Tibial nerve (tissue), 4 donors: Measurements from ENCODE around the gene SH3BP4. TPM values are rescaled to one million over a fixed set of nuclear protein-coding genes. Genes with fewer than 3 reads are reported as not detected.

Experiments used
- DNase-seq, 2 donors: peaks; one replicate each; pipeline ENCODE4 v3.0.0-alpha.2; 2019; ENCODE audit warnings: low spot score in 2 of 2
- H3K27ac ChIP-seq, 4 donors: fragments of 200-600 bp; sonication (generic) in 3 of 4; one replicate each; pipeline ENCODE4 v1.5.1; 2017 to 2019; ENCODE audit warnings: mild to moderate bottlenecking in 1 of 4
- H3K27me3 ChIP-seq, 2 donors: fragments of 200-600 bp; sonication (generic) in 1 of 2; one replicate each; pipeline versions ENCODE4 v1.5.1 to v1.6.0; 2017 to 2019
- H3K36me3 ChIP-seq, 3 donors: fragments of 200-600 bp; sonication (generic); one replicate each; pipeline ENCODE4 v1.5.1; 2018 to 2019
- H3K4me1 ChIP-seq, 4 donors: fragments of 200-600 bp; sonication (generic) in 3 of 4; one replicate each; pipeline ENCODE4 v1.5.1; 2017 to 2019
- H3K4me3 ChIP-seq, 4 donors: fragments of 200-600 bp; sonication (generic) in 3 of 4; one replicate each; pipeline ENCODE4 v1.5.1; 2017 to 2019; ENCODE audit warnings: mild to moderate bottlenecking in 1 of 4, moderate library complexity in 1 of 4
- H3K9me3 ChIP-seq, 4 donors: fragments of 200-600 bp; sonication (generic) in 3 of 4; one replicate each; pipeline ENCODE4 v1.5.1; 2017 to 2019
- CTCF ChIP-seq, 5 experiments: fragments of 200-600 bp in 3 of 5; fragments of 450-650 bp in 2 of 5; sonication (generic) in 3 of 5; IDR thresholded peaks; one replicate each; pipeline ENCODE4 v1.5.1; 2016 to 2019; ENCODE audit warnings: antibody characterized with exemption in 5 of 5, mild to moderate bottlenecking in 3 of 5, moderate library complexity in 2 of 5
- EP300 ChIP-seq, 2 donors: sonication (generic); formaldehyde crosslinking; IDR thresholded peaks; one replicate each; pipeline ENCODE4 v1.6.1; 2017; ENCODE audit warnings: antibody characterized with exemption in 2 of 2, mild to moderate bottlenecking in 1 of 2
- POLR2A ChIP-seq, 2 donors: fragments of 450-650 bp; IDR thresholded peaks; one replicate each; pipeline ENCODE4 v1.6.1; 2017; ENCODE audit warnings: antibody characterized with exemption in 2 of 2, mild to moderate bottlenecking in 2 of 2, moderate library complexity in 2 of 2
- WGBS, 2 donors: methylation state at CpG; one replicate each; pipeline ENCODE4 v1.1.5; 2018; 5-methylcytosine and 5-hydroxymethylcytosine counted together
- total RNA-seq, 4 donors: library from RNA; depleted of rRNA; stranded (reverse); fragments of >200 nt; gene quantifications; one replicate each; pipeline ENCODE4 v1.1.0, GENCODE V29; 2016

Gene SH3BP4
- total RNA-seq, 4 donors from 2014 or later = 19.2 to 31.8 (median 24.3) TPM

DNA sequence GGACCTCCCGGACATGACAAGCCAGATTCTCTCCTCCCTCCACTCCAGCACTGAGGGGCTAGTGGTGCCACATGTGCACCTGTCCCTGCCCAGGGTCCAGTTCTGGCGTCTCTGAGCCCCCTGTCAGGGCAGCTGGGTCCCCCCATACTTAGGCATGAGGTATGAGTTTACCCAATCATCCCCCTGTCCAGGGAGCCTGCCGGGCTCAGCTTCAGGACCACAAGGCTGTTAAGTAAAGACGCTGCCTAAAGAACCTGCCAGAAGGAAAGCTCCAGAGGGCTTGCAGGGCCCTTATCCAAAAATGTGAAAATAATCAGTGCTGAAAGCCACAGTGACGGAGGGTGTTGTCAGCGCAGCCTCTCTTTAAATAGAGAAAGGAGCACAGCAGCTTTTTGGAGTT, 40.0 kb downstream of the SH3BP4 start:
- Histone ChIP-seq H3K4me3 (no peak overlapping the region), H3K27me3 (no peaks in the 10 kb centered on the region), H3K36me3 (peaks cover 0 to 2% (median 0%) of the 10 kb centered on the region in 3 donors), H3K9me3 (no peaks in the 10 kb centered on the region), H3K4me1 (peaks cover 0 to 54% (median 13%) of the 10 kb centered on the region in 4 donors), H3K27ac (no peak overlapping the region)
- TF ChIP-seq CTCF (IDR thresholded peaks at IDR 0.05) (no peak), EP300 (IDR thresholded peaks at IDR 0.05) (peak in 1 of 2 donors; percentile 19)
- 58 to 74% methylated on average over 4 to 6 of the region's 6 CpGs for WGBS, 2 donors
- peak; percentile 30 to 65 for DNase-seq

- 55 to 78% methylated on average over 10 of the region's 10 CpGs for WGBS, 2 donors
- Histone ChIP-seq H3K4me3 (no peak overlapping the region), H3K9me3 (no peaks in the 10 kb centered on the region), H3K4me1 (peaks cover 0 to 57% (median 13%) of the 10 kb centered on the region in 4 donors), H3K27ac (no peak overlapping the region), H3K27me3 (no peaks in the 10 kb centered on the region), H3K36me3 (peaks cover 0 to 4% (median 0%) of the 10 kb centered on the region in 3 donors)
- no peak for DNase-seq
- no peak for TF ChIP-seq EP300 (IDR thresholded peaks at IDR 0.05)
- no peak for TF ChIP-seq POLR2A (IDR thresholded peaks at IDR 0.05)
- TF ChIP-seq CTCF (IDR thresholded peaks at IDR 0.05) = no peak
Observed at GRCh38 chr2:234992196-234992595, 40.4 kb downstream of the SH3BP4 start.

GRCh38 chr2:234992624-234993349, 41.0 kb downstream of the SH3BP4 start:
- no peak for DNase-seq
- TF ChIP-seq EP300 (IDR thresholded peaks at IDR 0.05) = no peak
- no peak for TF ChIP-seq CTCF (IDR thresholded peaks at IDR 0.05)
- no peak for TF ChIP-seq POLR2A (IDR thresholded peaks at IDR 0.05)
- no peaks in the 10 kb centered on the region for H3K9me3 ChIP-seq
- H3K4me1 ChIP-seq = peaks cover 0 to 57% (median 13%) of the 10 kb centered on the region in 4 donors
- H3K27me3 ChIP-seq = no peaks in the 10 kb centered on the region
- peaks cover 0 to 7% (median 0%) of the 10 kb centered on the region in 3 donors for H3K36me3 ChIP-seq
- H3K4me3 ChIP-seq = no peak overlapping the region
- WGBS, 2 donors = 87 to 92% methylated on average over 13 to 23 of the region's 23 CpGs
- no peak overlapping the region for H3K27ac ChIP-seq

DNA sequence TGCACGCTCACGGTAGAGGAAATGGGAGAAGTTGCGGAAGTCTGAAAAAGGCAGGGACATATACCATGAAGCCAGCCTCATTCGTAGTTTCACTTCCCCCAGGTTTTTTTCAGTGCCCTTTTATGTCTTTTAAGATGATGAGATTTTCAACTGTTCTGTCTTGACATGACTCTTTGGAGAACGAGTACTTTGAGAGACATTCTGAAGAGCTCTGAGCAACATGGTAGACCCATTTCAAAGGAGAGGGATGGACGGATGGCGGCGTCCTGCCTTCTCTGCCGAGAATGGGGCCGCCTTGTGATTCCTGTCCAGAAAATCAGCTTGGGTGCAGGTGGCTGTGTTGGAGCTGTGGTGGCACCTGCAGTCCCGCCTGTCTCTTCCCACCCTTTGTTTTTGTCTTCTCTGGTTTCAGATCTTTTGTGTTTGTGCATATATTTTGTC, 41.7 kb downstream of the SH3BP4 start:
- H3K36me3 ChIP-seq = peaks cover 0 to 10% (median 0%) of the 10 kb centered on the region in 3 donors
- WGBS, 2 donors = 91 to 92% methylated on average over 11 of the region's 11 CpGs
- no peak overlapping the region for H3K27ac ChIP-seq
- no peaks in the 10 kb centered on the region for H3K27me3 ChIP-seq
- H3K4me3 ChIP-seq = no peak overlapping the region
- peaks cover 0 to 57% (median 11%) of the 10 kb centered on the region in 4 donors for H3K4me1 ChIP-seq
- DNase-seq = no peak
- peak in 1 of 2 donors; percentile 55 for TF ChIP-seq EP300 (IDR thresholded peaks at IDR 0.05)
- no peak for TF ChIP-seq POLR2A (IDR thresholded peaks at IDR 0.05)
- no peaks in the 10 kb centered on the region for H3K9me3 ChIP-seq

DNA sequence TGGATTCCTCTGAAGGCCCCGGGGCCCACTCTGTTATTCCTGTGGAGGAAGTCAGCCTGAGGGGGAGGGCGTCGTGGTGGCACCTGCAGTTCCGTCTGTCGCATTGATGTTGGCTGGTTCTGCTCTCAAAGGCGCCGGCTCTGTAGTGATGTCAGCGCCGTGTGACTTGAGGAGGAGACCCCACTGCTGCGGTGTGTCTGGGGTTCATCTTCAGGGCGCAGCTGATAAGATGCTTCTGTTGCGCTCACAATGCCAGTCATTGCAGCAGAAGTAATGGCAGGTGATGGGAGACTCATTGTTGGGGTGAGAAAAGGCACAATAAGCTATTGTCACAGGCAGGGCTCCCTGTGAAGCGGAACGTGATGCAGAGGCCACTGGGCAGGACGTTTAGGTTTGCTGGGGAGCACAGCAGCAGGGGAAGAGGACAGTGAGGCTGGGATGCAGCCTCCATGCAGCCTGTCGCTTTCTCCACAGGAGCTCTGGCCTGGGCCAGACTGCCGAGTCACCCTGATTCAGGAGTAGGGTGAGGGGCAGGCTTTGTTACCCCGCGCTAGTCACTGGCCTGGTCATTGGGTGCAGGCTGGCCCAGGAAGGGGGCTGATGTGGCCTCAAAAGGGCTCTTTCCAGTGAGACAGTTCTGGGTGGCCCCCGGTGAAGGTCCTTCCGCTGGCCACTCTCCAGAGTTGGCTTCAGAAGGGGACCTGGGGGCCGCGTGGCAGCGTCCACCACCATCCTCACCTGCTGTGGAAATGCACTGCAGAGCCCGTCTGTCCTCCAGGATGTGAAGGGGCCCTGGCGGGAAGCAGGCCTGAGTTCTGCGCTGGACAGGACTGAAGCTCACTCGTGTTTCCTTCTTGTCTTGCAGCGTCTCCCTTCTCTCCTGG, 42.9 kb downstream of the SH3BP4 start:
- no peak for DNase-seq
- no peak overlapping the region for H3K27ac ChIP-seq
- H3K9me3 ChIP-seq = no peaks in the 10 kb centered on the region
- 88 to 90% methylated on average over 19 to 29 of the region's 29 CpGs for WGBS, 2 donors
- no peak overlapping the region for H3K4me3 ChIP-seq
- no peaks in the 10 kb centered on the region for H3K27me3 ChIP-seq
- H3K4me1 ChIP-seq = peaks cover 0 to 57% (median 9%) of the 10 kb centered on the region in 4 donors
- TF ChIP-seq CTCF (IDR thresholded peaks at IDR 0.05) = no peak
- no peak for TF ChIP-seq EP300 (IDR thresholded peaks at IDR 0.05)
- no peak for TF ChIP-seq POLR2A (IDR thresholded peaks at IDR 0.05)
- H3K36me3 ChIP-seq = peaks cover 0 to 16% (median 0%) of the 10 kb centered on the region in 3 donors
